WTC11 (cell line): ENCODE results near the gene AIF1. TPM values are rescaled to one million over a fixed set of nuclear protein-coding genes. Genes with fewer than 3 reads are reported as not detected.

Experiments
- ATAC-seq: fragments of 200-7000 bp; cut with Tn5 transposase; 2 replicates; pipeline ENCODE4 v1.10.0; 2021; ENCODE audit warnings: mild to moderate bottlenecking, moderate library complexity
- CTCF ChIA-PET: fragments of 300-600 bp; sonication (Branson Sonifier 250); formaldehyde crosslinking; loops from one replicate; lab custom pipeline; 2021; ENCODE audit warnings: antibody characterized with exemption; lab: Charles Lee
- POLR2A ChIA-PET: fragments of 350-600 bp; sonication (Branson Sonifier 250); formaldehyde crosslinking; loops from one replicate; lab custom pipeline; 2021; ENCODE audit warnings: antibody characterized with exemption; lab: Charles Lee
- DNase-seq: peaks from one replicate; pipeline ENCODE4 v3.0.0; 2021; ENCODE audit warnings: low spot score
- H3K27ac Mint-ChIP-seq: 2 replicates; pipeline ENCODE4 v1.8.0; 2021; ENCODE audit warnings: mixed read lengths
- H3K27me3 Mint-ChIP-seq: 2 replicates; pipeline ENCODE4 v1.8.0; 2021; ENCODE audit warnings: low read depth, mild to moderate bottlenecking, moderate library complexity, mixed read lengths
- H3K36me3 Mint-ChIP-seq: 2 replicates; pipeline ENCODE4 v1.8.0; 2021; ENCODE audit warnings: mixed read lengths
- H3K4me1 Mint-ChIP-seq: 2 replicates; pipeline ENCODE4 v1.8.0; 2022; ENCODE audit warnings: mixed read lengths
- H3K4me3 Mint-ChIP-seq: 2 replicates; pipeline ENCODE4 v1.8.0; 2021; ENCODE audit warnings: mild to moderate bottlenecking, moderate library complexity, mixed read lengths
- H3K9me3 Mint-ChIP-seq: 2 replicates; pipeline ENCODE4 v1.8.0; 2021; ENCODE audit warnings: mixed read lengths
- ARID4B ChIP-seq: sonication (generic); formaldehyde crosslinking; IDR thresholded peaks from 2 replicates; pipeline ENCODE4 v1.8.0; 2023; ENCODE audit warnings: missing genetic modification reagents, mild to moderate bottlenecking, borderline replicate concordance
- ATF3 ChIP-seq: sonication (generic); formaldehyde crosslinking; conservative IDR thresholded peaks from 2 replicates; pipeline ENCODE4 v1.8.1; 2022; ENCODE audit warnings: mild to moderate bottlenecking, missing genetic modification reagents
- FOXK1 ChIP-seq: sonication (generic); formaldehyde crosslinking; IDR thresholded peaks from 2 replicates; pipeline ENCODE4 v1.8.0; 2022; ENCODE audit warnings: mild to moderate bottlenecking, moderate library complexity, missing genetic modification reagents
- FOXP4 ChIP-seq: sonication (generic); formaldehyde crosslinking; IDR thresholded peaks from 2 replicates; pipeline ENCODE4 v1.8.0; 2022; ENCODE audit warnings: mild to moderate bottlenecking, missing genetic modification reagents
- GABPB1 ChIP-seq: sonication (generic); formaldehyde crosslinking; IDR thresholded peaks from 2 replicates; pipeline ENCODE4 v1.8.1; 2023; ENCODE audit warnings: mild to moderate bottlenecking, missing genetic modification reagents
- TEAD4 ChIP-seq: sonication (generic); formaldehyde crosslinking; IDR thresholded peaks from 2 replicates; pipeline ENCODE4 v1.8.0; 2022; ENCODE audit warnings: mild to moderate bottlenecking, missing genetic modification reagents
- USF2 ChIP-seq: sonication (generic); formaldehyde crosslinking; IDR thresholded peaks from 2 replicates; pipeline ENCODE4 v1.8.1; 2023; ENCODE audit warnings: mild to moderate bottlenecking, missing genetic modification reagents, moderate library complexity
- ZNF512 ChIP-seq: sonication (generic); formaldehyde crosslinking; IDR thresholded peaks from 2 replicates; pipeline ENCODE4 v1.8.1; 2022; ENCODE audit warnings: missing genetic modification reagents, borderline replicate concordance
- ZNF532 ChIP-seq: fragments of 250-450 bp; sonication (Bioruptor Pico); IDR thresholded peaks from 2 replicates; pipeline ENCODE4 v1.9.0; 2021; ENCODE audit warnings: mild to moderate bottlenecking, borderline replicate concordance
- ZNF671 ChIP-seq: fragments of 250-450 bp; sonication (Bioruptor Pico); IDR thresholded peaks from 2 replicates; pipeline ENCODE4 v1.8.0; 2021; ENCODE audit warnings: mild to moderate bottlenecking
- total RNA-seq: library from RNA; stranded (reverse); gene quantifications from 3 replicates; pipeline ENCODE4 v1.2.3, GENCODE V29; 2021

Gene AIF1
- total RNA-seq, 1 experiment from 2014 or later, result 5.4 TPM

- H3K36me3 Mint-ChIP-seq, result peaks cover 11% of the 10 kb centered on the region
- H3K27me3 Mint-ChIP-seq, result no peaks in the 10 kb centered on the region
- H3K27ac Mint-ChIP-seq, result no peak overlapping the region
- DNase-seq (no peak), ATAC-seq (no peak)
- ChIA-PET POLR2A (interaction anchor here (1.0 kb wide), 1 partner anchor 10 kb away, joined by 9 read pairs; the partner anchor contains the start of gene GPANK1), CTCF (no interaction called here)
- H3K9me3 Mint-ChIP-seq, result no peaks in the 10 kb centered on the region
- H3K4me1 Mint-ChIP-seq, result peaks cover 28% of the 10 kb centered on the region
- no peak overlapping the region for H3K4me3 Mint-ChIP-seq
- TF ChIP-seq ZNF512 (no peak), USF2 (CRISPR knock-in tag) (no peak), FOXP4 (CRISPR knock-in tag) (no peak), FOXK1 (no peak), ARID4B (CRISPR knock-in tag) (no peak)
These were observed 39.7 kb downstream of the AIF1 start for GRCh38 chr6:31654574-31655348.

- POLR2A ChIA-PET, result no interaction called here
- no peak within 1 kb of the TSS for H3K4me3 Mint-ChIP-seq
- peaks cover 29% of the 10 kb centered on the region for H3K4me1 Mint-ChIP-seq
These were observed 40.6 kb downstream of the AIF1 start, which contains the start of gene APOM for GRCh38 chr6:31655349-31656237. Gene APOM, plus strand, starts transcription at chr6:31655894. Its CDS starts 73 bp downstream, at chr6:31655967.

More at GRCh38 chr6:31655349-31656237, 40.6 kb downstream of the AIF1 start, which contains the start of gene APOM:
- DNase-seq, result no peak
- CTCF ChIA-PET, result interaction anchor here (2.1 kb wide), 1 partner anchor 34 kb away, joined by 6 read pairs; no protein-coding TSS in a partner anchor
- peaks cover 8% of the 10 kb centered on the region for H3K36me3 Mint-ChIP-seq
- H3K9me3 Mint-ChIP-seq, result no peaks in the 10 kb centered on the region
- TF ChIP-seq ZNF532 (CRISPR knock-in tag) (no peak), GABPB1 (CRISPR knock-in tag) (peak; percentile 87), ATF3 (CRISPR knock-in tag) (no peak), ZNF671 (no peak), TEAD4 (no peak)
- no peaks in the 10 kb centered on the region for H3K27me3 Mint-ChIP-seq
- no peak for ATAC-seq
- H3K27ac Mint-ChIP-seq, result peak within 1 kb of the TSS; percentile 47; the same call in 1 of the 2 replicates
